GM12873 (cell line): ENCODE measurements around the gene AKAP3.

ENCODE experiments used
- TF ChIP-seq, protein P1 (sequence below): IDR thresholded peaks from 2 replicates; pipeline ENCODE4 v1.5.1; 2012; ENCODE audit warnings: low read depth, mild to moderate bottlenecking, moderate library complexity, low read length, control low read depth; ENCODE audit not compliant: insufficient read depth; ENCODE audit errors: missing control alignments

Gene AKAP3

GRCh38 chr12:4653691-4654090, 4.8 kb upstream of the AKAP3 start:
- TF ChIP-seq, protein P1, sequence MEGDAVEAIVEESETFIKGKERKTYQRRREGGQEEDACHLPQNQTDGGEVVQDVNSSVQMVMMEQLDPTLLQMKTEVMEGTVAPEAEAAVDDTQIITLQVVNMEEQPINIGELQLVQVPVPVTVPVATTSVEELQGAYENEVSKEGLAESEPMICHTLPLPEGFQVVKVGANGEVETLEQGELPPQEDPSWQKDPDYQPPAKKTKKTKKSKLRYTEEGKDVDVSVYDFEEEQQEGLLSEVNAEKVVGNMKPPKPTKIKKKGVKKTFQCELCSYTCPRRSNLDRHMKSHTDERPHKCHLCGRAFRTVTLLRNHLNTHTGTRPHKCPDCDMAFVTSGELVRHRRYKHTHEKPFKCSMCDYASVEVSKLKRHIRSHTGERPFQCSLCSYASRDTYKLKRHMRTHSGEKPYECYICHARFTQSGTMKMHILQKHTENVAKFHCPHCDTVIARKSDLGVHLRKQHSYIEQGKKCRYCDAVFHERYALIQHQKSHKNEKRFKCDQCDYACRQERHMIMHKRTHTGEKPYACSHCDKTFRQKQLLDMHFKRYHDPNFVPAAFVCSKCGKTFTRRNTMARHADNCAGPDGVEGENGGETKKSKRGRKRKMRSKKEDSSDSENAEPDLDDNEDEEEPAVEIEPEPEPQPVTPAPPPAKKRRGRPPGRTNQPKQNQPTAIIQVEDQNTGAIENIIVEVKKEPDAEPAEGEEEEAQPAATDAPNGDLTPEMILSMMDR: no peak

DNA sequence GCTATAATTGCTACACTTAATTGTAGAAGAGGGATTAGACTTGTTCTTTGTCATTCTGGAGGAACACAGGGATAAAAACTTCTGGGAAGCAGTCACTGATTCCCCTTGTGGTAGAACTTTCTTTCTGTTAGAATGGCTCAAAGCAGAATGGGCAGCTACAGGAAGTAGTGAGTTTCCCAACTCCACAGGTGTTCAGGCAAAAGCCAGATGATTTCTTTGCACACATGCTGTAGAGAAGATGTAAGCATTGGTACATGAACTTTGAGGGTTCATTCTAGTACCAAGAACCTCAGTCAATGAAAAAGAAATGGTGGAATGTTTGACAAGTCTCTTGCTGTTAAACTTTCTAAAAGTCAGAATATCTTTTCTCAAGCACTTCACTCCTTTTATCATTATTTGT, 4.4 kb upstream of the AKAP3 start:
- TF ChIP-seq, protein P1: no peak

DNA sequence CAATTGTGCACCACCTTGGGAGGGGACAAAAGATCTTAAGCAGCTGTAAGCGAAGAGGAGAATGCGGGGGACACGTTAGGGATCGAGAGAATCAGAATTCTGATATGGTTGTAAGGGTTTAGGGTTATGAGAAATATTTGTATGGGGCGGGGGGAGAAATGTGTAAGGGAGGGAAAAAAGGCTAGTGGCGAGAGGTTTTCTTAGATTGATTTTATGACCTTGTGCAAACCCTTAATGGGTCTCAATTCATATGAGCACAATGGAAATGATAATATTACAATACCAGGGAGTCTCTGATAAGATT, 459 bp upstream of the AKAP3 start:
- TF ChIP-seq, protein P1: no peak

DNA sequence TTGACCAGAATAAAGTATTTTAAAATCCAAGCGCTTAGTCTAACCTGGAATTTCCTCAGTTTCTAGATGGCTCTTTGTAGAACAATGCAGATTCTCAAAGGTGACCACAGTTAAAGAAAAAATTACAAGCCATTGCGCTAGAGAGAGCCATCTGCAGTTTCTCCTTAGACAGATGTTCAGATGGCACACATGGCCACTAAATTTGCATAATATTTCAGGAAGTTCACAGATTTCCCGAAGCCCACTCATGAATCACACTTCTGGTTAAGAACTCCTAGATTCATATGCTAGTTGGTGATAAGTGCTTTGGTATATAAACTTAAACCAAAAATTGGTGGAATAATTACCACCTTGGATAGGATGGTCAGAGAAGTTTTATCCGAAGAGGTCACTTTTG, 749 bp downstream of the AKAP3 start:
- TF ChIP-seq, protein P1: no peak

- TF ChIP-seq, protein P1: no peak
Measured at GRCh38 chr12:4645023-4645422, 3.8 kb downstream of the AKAP3 start.

DNA sequence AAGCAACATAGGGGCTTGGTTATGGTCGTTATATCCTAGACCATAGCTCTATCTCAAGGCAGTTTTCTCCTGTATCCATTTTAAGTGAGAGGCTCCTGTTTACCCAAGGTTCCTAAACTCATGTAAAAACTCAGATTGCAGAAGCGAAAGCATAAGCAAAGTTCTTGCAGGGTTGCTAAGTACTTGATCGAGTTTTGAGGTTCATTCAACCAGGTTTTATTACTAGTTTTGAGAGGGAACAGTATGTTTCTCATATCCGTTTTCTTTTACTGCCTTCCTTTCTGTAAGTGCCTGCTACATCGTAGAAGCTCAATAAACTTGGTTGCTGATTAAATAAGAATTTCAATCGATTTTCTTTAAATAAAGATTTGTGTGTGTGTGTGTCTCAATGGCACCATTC, 5.1 kb downstream of the AKAP3 start:
- TF ChIP-seq, protein P1: no peak

- TF ChIP-seq, protein P1: no peak
Measured at GRCh38 chr12:4630262-4630661, 18.6 kb downstream of the AKAP3 start.

DNA sequence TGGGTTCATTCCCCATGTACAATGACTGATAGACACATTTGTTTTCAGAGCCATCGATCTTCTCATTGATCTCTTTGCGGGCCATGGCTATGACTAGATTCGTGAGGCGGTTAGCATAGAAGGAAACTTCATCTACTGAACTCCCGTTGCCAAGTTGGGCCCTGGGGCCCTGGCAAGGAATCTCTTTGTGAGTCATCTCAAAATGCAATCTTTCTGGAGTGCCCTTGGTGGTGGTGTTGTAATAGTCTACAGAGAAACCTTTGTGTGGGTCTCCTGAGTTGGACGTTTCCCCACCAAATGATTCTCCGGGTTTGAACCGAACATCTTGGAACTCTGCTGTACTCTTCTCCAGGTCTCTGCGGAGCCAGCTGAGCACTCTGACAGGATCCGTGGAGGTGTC, 20.4 kb downstream of the AKAP3 start:
- TF ChIP-seq, protein P1: no peak
